ENCODE data around the gene LRRC10B. TPM values are rescaled to one million over a fixed set of nuclear protein-coding genes. Genes with fewer than 3 reads are reported as not detected.

LRRC10B gene
- total and polyA plus RNA-seq, 2 donors from 2014 or later = 1.0 to 2.9 TPM

DNA sequence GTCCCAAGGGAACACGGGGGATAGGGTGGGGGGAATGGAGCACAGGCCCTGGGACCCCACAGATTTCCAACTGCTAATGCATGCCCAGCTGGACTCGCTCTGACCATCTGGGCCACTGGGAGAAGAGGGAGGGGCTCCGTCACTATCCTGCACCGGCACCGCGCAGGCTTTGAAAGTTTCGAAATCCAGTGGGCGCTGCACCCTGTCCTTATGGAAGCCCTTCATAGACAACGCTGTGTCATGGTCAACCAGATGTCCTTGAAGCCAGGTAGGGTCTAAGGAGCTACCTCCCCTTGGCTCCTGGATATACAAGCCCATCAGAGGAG is 30.1 kb downstream of the LRRC10B start:
- H3K4me1 ChIP-seq (ENCODE audit: control insufficient read depth in 2 of 3, insufficient read depth in 2 of 3, low read depth in 1 of 3, low read length in 3 of 3) = no peaks in the 10 kb centered on the region
- no peak for DNase-seq
- H3K9me3 ChIP-seq (ENCODE audit: control insufficient read depth in 2 of 3, insufficient read depth in 1 of 3, low read length in 3 of 3) = no peaks in the 10 kb centered on the region
- no peaks in the 10 kb centered on the region for H3K36me3 ChIP-seq (ENCODE audit: control insufficient read depth in 2 of 3, insufficient read depth in 3 of 3, low read length in 3 of 3)
- H3K27me3 ChIP-seq (ENCODE audit: control insufficient read depth, insufficient read depth, low read length) = no peaks in the 10 kb centered on the region
- H3K4me3 ChIP-seq (ENCODE audit: low read length in 3 of 3) = no peak overlapping the region
- intact Hi-C loops (cut with DNase I) = no loop called here
- H3K27ac ChIP-seq (ENCODE audit: low read depth in 2 of 2, low read length in 2 of 2) = no peak overlapping the region
- H3K9ac ChIP-seq (ENCODE audit: low read length in 3 of 3) = no peak overlapping the region
- TF ChIP-seq, protein P1, sequence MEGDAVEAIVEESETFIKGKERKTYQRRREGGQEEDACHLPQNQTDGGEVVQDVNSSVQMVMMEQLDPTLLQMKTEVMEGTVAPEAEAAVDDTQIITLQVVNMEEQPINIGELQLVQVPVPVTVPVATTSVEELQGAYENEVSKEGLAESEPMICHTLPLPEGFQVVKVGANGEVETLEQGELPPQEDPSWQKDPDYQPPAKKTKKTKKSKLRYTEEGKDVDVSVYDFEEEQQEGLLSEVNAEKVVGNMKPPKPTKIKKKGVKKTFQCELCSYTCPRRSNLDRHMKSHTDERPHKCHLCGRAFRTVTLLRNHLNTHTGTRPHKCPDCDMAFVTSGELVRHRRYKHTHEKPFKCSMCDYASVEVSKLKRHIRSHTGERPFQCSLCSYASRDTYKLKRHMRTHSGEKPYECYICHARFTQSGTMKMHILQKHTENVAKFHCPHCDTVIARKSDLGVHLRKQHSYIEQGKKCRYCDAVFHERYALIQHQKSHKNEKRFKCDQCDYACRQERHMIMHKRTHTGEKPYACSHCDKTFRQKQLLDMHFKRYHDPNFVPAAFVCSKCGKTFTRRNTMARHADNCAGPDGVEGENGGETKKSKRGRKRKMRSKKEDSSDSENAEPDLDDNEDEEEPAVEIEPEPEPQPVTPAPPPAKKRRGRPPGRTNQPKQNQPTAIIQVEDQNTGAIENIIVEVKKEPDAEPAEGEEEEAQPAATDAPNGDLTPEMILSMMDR (IDR thresholded peaks at IDR 0.05; ENCODE audit: borderline replicate concordance, extremely low read depth, insufficient read depth) = no peak
- FAIRE-seq = no peak

DNA sequence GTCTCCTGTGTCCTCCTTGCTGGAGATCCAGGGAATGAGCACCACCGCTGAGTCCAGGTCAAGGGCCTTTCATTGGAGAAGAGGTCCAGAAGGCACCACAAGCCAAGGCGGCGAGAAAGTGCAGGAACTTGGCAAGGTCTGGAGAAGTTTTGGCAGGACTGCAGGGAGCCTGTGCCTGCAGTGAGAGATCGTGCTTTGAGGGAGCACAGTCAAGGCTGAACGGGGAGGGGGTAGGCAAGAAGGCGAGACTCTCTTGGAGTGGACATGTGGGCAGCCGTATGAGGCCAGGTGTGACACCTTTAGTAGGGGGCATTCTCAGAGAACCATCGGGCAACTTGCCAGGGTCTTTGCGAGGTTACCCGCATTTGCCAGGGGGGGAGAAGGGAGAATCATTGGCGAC is 30.5 kb downstream of the LRRC10B start:
- Histone ChIP-seq H3K27ac (ENCODE audit: low read depth in 2 of 2, low read length in 2 of 2) (no peak overlapping the region), H3K9me3 (ENCODE audit: control insufficient read depth in 2 of 3, insufficient read depth in 1 of 3, low read length in 3 of 3) (no peaks in the 10 kb centered on the region), H3K4me1 (ENCODE audit: control insufficient read depth in 2 of 3, insufficient read depth in 2 of 3, low read depth in 1 of 3, low read length in 3 of 3) (no peaks in the 10 kb centered on the region), H3K4me3 (ENCODE audit: low read length in 3 of 3) (no peak overlapping the region), H3K36me3 (ENCODE audit: control insufficient read depth in 2 of 3, insufficient read depth in 3 of 3, low read length in 3 of 3) (no peaks in the 10 kb centered on the region), H3K9ac (ENCODE audit: low read length in 3 of 3) (no peak overlapping the region), H3K27me3 (ENCODE audit: control insufficient read depth, insufficient read depth, low read length) (no peaks in the 10 kb centered on the region)
- intact Hi-C loops (cut with DNase I) = no loop called here
- DNase-seq (no peak), FAIRE-seq (no peak)
- TF ChIP-seq, protein P1 (IDR thresholded peaks at IDR 0.05; ENCODE audit: borderline replicate concordance, extremely low read depth, insufficient read depth) = no peak

DNA sequence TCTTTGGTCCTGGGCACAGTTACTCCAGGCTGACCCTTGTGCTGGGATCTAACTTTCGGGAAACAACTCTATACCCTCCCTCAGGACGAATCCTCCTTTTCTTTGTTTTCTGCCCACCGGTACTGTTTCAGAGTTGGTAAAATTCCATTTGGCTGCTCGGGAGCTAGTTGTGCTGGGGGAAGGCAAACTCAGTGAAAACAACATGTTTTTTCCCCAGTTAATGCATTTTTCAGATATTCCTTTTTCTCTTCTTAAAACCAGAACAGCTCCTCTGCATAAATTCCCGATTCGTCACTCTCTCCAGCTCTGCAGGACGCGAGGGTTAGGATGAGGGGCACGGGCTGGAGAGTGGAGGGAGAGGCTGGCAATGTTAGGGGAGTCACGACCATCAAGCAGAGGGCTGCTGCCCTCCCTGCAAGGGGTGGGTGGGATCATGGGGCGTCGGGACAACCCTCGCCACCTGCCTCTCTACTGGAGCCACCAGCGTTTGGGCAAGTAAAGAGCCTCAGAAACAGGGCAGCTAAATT is 31.3 kb downstream of the LRRC10B start:
- intact Hi-C loops (cut with DNase I) = no loop called here
- no peak for FAIRE-seq
- Histone ChIP-seq H3K27me3 (ENCODE audit: control insufficient read depth, insufficient read depth, low read length) (no peaks in the 10 kb centered on the region), H3K27ac (ENCODE audit: low read depth in 2 of 2, low read length in 2 of 2) (no peak overlapping the region), H3K4me1 (ENCODE audit: control insufficient read depth in 2 of 3, insufficient read depth in 2 of 3, low read depth in 1 of 3, low read length in 3 of 3) (no peaks in the 10 kb centered on the region), H3K36me3 (ENCODE audit: control insufficient read depth in 2 of 3, insufficient read depth in 3 of 3, low read length in 3 of 3) (no peaks in the 10 kb centered on the region), H3K4me3 (ENCODE audit: low read length in 3 of 3) (no peak overlapping the region), H3K9ac (ENCODE audit: low read length in 3 of 3) (no peak overlapping the region), H3K9me3 (ENCODE audit: control insufficient read depth in 2 of 3, insufficient read depth in 1 of 3, low read length in 3 of 3) (no peaks in the 10 kb centered on the region)
- no peak for DNase-seq
- TF ChIP-seq, protein P1 (IDR thresholded peaks at IDR 0.05; ENCODE audit: borderline replicate concordance, extremely low read depth, insufficient read depth) = no peak

- no peaks in the 10 kb centered on the region for H3K4me1 ChIP-seq (ENCODE audit: control insufficient read depth in 2 of 3, insufficient read depth in 2 of 3, low read depth in 1 of 3, low read length in 3 of 3)
- no peak overlapping the region for H3K9ac ChIP-seq (ENCODE audit: low read length in 3 of 3)
- no peak overlapping the region for H3K4me3 ChIP-seq (ENCODE audit: low read length in 3 of 3)
- H3K9me3 ChIP-seq (ENCODE audit: control insufficient read depth in 2 of 3, insufficient read depth in 1 of 3, low read length in 3 of 3) = no peaks in the 10 kb centered on the region
- FAIRE-seq (no peak), DNase-seq (no peak)
- intact Hi-C loops (cut with DNase I) = no loop called here
- no peaks in the 10 kb centered on the region for H3K36me3 ChIP-seq (ENCODE audit: control insufficient read depth in 2 of 3, insufficient read depth in 3 of 3, low read length in 3 of 3)
- H3K27ac ChIP-seq (ENCODE audit: low read depth in 2 of 2, low read length in 2 of 2) = no peak overlapping the region
- H3K27me3 ChIP-seq (ENCODE audit: control insufficient read depth, insufficient read depth, low read length) = no peaks in the 10 kb centered on the region
- TF ChIP-seq, protein P1 (IDR thresholded peaks at IDR 0.05; ENCODE audit: borderline replicate concordance, extremely low read depth, insufficient read depth) = no peak
Observed at GRCh38 chr11:61540528-61540927, 32.0 kb downstream of the LRRC10B start.

Measured in kidney (tissue), 14 donors.